PC-9 (cell line): Measurements from ENCODE around the gene STEAP4.

Experiments
- EZH2 ChIP-seq: fragments of 200-600 bp; sonication (generic); IDR thresholded peaks from 2 replicates; pipeline ENCODE4 v1.8.0; 2017; ENCODE audit warnings: antibody characterized with exemption, low read depth
- TF ChIP-seq, protein P1 (sequence below): fragments of 200-600 bp; sonication (generic); conservative IDR thresholded peaks from 2 replicates; pipeline ENCODE4 v1.6.1; 2017; ENCODE audit warnings: mixed run types, antibody characterized with exemption, mild to moderate bottlenecking, moderate library complexity

DNA sequence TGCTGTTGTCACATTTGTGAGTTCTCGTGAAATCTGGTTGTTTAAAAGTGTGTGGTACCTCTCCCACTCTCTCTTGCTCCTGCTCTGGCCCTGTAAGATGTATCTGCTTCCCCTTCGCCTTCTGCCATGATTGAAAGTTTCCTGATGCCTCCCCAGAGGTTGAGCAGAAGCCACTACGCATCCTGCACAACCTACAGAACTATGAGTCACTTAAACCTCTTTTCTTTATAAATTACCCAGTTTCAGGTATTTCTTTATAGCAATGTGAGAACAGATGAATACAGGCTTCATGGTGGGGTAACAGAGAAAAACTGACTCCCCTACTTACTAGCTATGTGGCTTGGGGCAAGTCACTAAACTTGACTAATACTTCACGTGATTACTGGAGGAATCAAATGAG lies 18.0 kb upstream of the STEAP4 start:
- TF ChIP-seq, protein P1, sequence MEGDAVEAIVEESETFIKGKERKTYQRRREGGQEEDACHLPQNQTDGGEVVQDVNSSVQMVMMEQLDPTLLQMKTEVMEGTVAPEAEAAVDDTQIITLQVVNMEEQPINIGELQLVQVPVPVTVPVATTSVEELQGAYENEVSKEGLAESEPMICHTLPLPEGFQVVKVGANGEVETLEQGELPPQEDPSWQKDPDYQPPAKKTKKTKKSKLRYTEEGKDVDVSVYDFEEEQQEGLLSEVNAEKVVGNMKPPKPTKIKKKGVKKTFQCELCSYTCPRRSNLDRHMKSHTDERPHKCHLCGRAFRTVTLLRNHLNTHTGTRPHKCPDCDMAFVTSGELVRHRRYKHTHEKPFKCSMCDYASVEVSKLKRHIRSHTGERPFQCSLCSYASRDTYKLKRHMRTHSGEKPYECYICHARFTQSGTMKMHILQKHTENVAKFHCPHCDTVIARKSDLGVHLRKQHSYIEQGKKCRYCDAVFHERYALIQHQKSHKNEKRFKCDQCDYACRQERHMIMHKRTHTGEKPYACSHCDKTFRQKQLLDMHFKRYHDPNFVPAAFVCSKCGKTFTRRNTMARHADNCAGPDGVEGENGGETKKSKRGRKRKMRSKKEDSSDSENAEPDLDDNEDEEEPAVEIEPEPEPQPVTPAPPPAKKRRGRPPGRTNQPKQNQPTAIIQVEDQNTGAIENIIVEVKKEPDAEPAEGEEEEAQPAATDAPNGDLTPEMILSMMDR: no peak
- no peak for TF ChIP-seq EZH2
